IMR-90 (cell line): Measurements from ENCODE around the gene COPS9. TPM values are rescaled to one million over a fixed set of nuclear protein-coding genes. Genes with fewer than 3 reads are reported as not detected.

Experiments
- ATAC-seq: fragments of 200-7000 bp; cut with Tn5 transposase; 2 replicates; pipeline ENCODE4 v1.9.1; 2020; ENCODE audit warnings: low read depth, mild to moderate bottlenecking, moderate library complexity
- BruUV-seq: library from RNA; stranded (reverse); fragments of 400-500 nt; replicated peaks from 2 replicates; lab custom pipeline; 2021; lab: Mats Ljungman, UMichigan
- CTCF ChIA-PET: fragments of 300-600 bp; formaldehyde crosslinking; extraction: SDS; loops from one replicate; lab custom pipeline; 2021; ENCODE audit warnings: antibody characterized with exemption; lab: Yijun Ruan, JAX
- POLR2A ChIA-PET: fragments of 300-600 bp; sonication (Branson Sonifier 250); formaldehyde crosslinking; loops from one replicate; lab custom pipeline; 2022; ENCODE audit warnings: antibody characterized with exemption; ENCODE audit not compliant: unreplicated experiment; lab: Charles Lee
- DNase-seq: peaks from one replicate; pipeline ENCODE4 v3.0.0; 2013
- H2AFZ ChIP-seq: replicated peaks from 2 replicates; pipeline ENCODE3; 2013; ENCODE audit warnings: low read length, mild to moderate bottlenecking; ENCODE audit not compliant: poor library complexity
- H2AK5ac ChIP-seq: 2 replicates; pipeline ENCODE4 v1.6.1; 2013; ENCODE audit warnings: low read depth, low read length, inconsistent platforms
- H2AK9ac ChIP-seq: replicated peaks from 2 replicates; pipeline ENCODE3; 2013; ENCODE audit warnings: mild to moderate bottlenecking, low read depth, low read length, moderate library complexity; ENCODE audit not compliant: poor library complexity
- H2BK120ac ChIP-seq: 2 replicates; pipeline ENCODE4 v1.6.1; 2013; ENCODE audit warnings: low read depth, low read length, inconsistent platforms
- H2BK15ac ChIP-seq: 3 replicates; pipeline ENCODE4 v1.6.1; 2013; ENCODE audit warnings: low read depth, low read length, inconsistent platforms
- H2BK20ac ChIP-seq: 2 replicates; pipeline ENCODE4 v1.6.1; 2013; ENCODE audit warnings: low read depth, mild to moderate bottlenecking, inconsistent platforms, low read length, moderate library complexity
- H2BK5ac ChIP-seq: 2 replicates; pipeline ENCODE4 v1.6.1; 2013; ENCODE audit warnings: mild to moderate bottlenecking, low read depth, low read length, inconsistent platforms; ENCODE audit not compliant: poor library complexity, severe bottlenecking
- H3K14ac ChIP-seq: replicated peaks from 2 replicates; pipeline ENCODE4 v1.6.1; 2013; ENCODE audit warnings: low read depth, low read length, inconsistent platforms
- H3K18ac ChIP-seq: 2 replicates; pipeline ENCODE4 v1.6.1; 2013; ENCODE audit warnings: low read depth, low read length, control low read depth
- H3K23ac ChIP-seq: 2 replicates; pipeline ENCODE4 v1.6.1; 2013; ENCODE audit warnings: low read depth, low read length, inconsistent platforms
- H3K27ac ChIP-seq: 2 replicates; pipeline ENCODE4 v1.5.1; 2013; ENCODE audit warnings: mild to moderate bottlenecking, control low read depth, low read length; ENCODE audit not compliant: insufficient read depth
- H3K27me3 ChIP-seq: 2 replicates; pipeline ENCODE4 v1.6.1; 2013; ENCODE audit warnings: low read length; ENCODE audit not compliant: control insufficient read depth, insufficient read depth
- H3K36me3 ChIP-seq: 2 replicates; pipeline ENCODE4 v1.6.1; 2013; ENCODE audit warnings: low read length, mixed read lengths; ENCODE audit not compliant: control insufficient read depth, insufficient read depth
- H3K4ac ChIP-seq: 2 replicates; pipeline ENCODE4 v1.6.1; 2013; ENCODE audit warnings: low read depth, low read length, inconsistent platforms
- H3K4me1 ChIP-seq: 2 replicates; pipeline ENCODE4 v1.6.1; 2013; ENCODE audit warnings: low read length, mixed read lengths; ENCODE audit not compliant: control insufficient read depth, insufficient read depth
- H3K4me2 ChIP-seq: 2 replicates; pipeline ENCODE4 v1.6.1; 2013; ENCODE audit warnings: low read depth, mild to moderate bottlenecking, control low read depth, low read length, moderate library complexity
- H3K4me3 ChIP-seq: 2 replicates; pipeline ENCODE4 v1.5.1; 2013; ENCODE audit warnings: low read depth, mild to moderate bottlenecking, control low read depth, low read length, moderate library complexity; ENCODE audit not compliant: insufficient read depth
- H3K56ac ChIP-seq: 2 replicates; pipeline ENCODE4 v1.6.1; 2013; ENCODE audit warnings: low read length, inconsistent platforms; ENCODE audit not compliant: insufficient read depth; ENCODE audit errors: extremely low read depth
- H3K79me1 ChIP-seq, 2 experiments: 2 replicates each; pipeline ENCODE4 v1.6.1; 2013; ENCODE audit warnings: low read length in 2 of 2, inconsistent platforms in 1 of 2, low read depth in 1 of 2
- H3K9ac ChIP-seq: 2 replicates; pipeline ENCODE4 v1.6.1; 2013; ENCODE audit warnings: low read depth, low read length, control low read depth
- H3K9me1 ChIP-seq: 2 replicates; pipeline ENCODE4 v1.6.1; 2013; ENCODE audit warnings: low read length, inconsistent platforms; ENCODE audit not compliant: insufficient read depth
- H3K9me3 ChIP-seq: 2 replicates; pipeline ENCODE4 v1.6.1; 2013; ENCODE audit warnings: low read length; ENCODE audit not compliant: control insufficient read depth, insufficient read depth
- H4K20me1 ChIP-seq: 2 replicates; pipeline ENCODE4 v1.6.1; 2013; ENCODE audit warnings: low read length, inconsistent platforms; ENCODE audit not compliant: insufficient read depth
- H4K5ac ChIP-seq: 2 replicates; pipeline ENCODE4 v1.6.1; 2013; ENCODE audit warnings: mild to moderate bottlenecking, low read depth, low read length, control low read depth
- H4K8ac ChIP-seq, 2 experiments: 2 replicates each; pipeline ENCODE4 v1.6.1; 2013; ENCODE audit warnings: low read depth in 2 of 2, low read length in 2 of 2, control low read depth in 1 of 2, inconsistent platforms in 1 of 2
- H4K91ac ChIP-seq: 2 replicates; pipeline ENCODE4 v1.6.1; 2013; ENCODE audit warnings: low read depth, low read length, inconsistent platforms; ENCODE audit not compliant: insufficient read depth
- BHLHE40 ChIP-seq: fragments of 150-350 bp; IDR thresholded peaks from 2 replicates; pipeline ENCODE4 v1.6.1; 2016; ENCODE audit warnings: mild to moderate bottlenecking, low read depth, low read length
- FOS ChIP-seq: fragments of 150-350 bp; IDR thresholded peaks from 2 replicates; pipeline ENCODE4 v1.6.1; 2016; ENCODE audit warnings: low read depth, low read length
- POLR2A ChIP-seq: IDR thresholded peaks from 2 replicates; pipeline ENCODE4 v1.6.1; 2012; ENCODE audit warnings: mild to moderate bottlenecking, low read depth, low read length
- WGBS, 2 experiments: methylation state at CpG; one replicate each; pipeline versions ENCODE4 v1.1.5 to v1.1.7; 2013; ENCODE audit warnings: missing lambda C conversion rate in 2 of 2; ENCODE audit not compliant: insufficient read length in 1 of 2; ENCODE audit errors: extremely low coverage in 2 of 2; 5-methylcytosine and 5-hydroxymethylcytosine counted together
- dilution Hi-C: fragments of 300-500 bp; cut with HindIII; formaldehyde crosslinking; loops from one replicate; pipeline ENCODE4 v1.14.3; 2018; ENCODE audit warnings: low sequenced_read_pairs; ENCODE audit not compliant: unreplicated experiment
- in situ Hi-C: fragments of 300-500 bp; cut with MboI; formaldehyde crosslinking; loops from 3 replicates; pipeline ENCODE4 v1.14.3; 2019; ENCODE audit warnings: low sequenced_read_pairs, inconsistent platforms, mixed read lengths
- intact Hi-C: fragments of 100-400 bp; cut with micrococcal nuclease; formaldehyde crosslinking; loops from 2 replicates; pipeline ENCODE4 v1.10.0; 2022
- polyA plus RNA-seq, 3 experiments: library from polyadenylated mRNA; depleted of rRNA; stranded (reverse); fragments of >200 nt; gene quantifications; 2 replicates each; pipeline ENCODE4 v1.2.3, GENCODE V29; 2012; ENCODE audit warnings: low replicate concordance in 1 of 3
- total RNA-seq: library from RNA; depleted of rRNA; stranded (reverse); fragments of >200 nt; gene quantifications from 2 replicates; pipeline ENCODE4 v1.2.3, GENCODE V29; 2012

The COPS9 gene
- total and polyA plus RNA-seq, 2 of the 4 experiments (the other 2 are of a cell fraction), result 85.9 to 309 TPM

DNA sequence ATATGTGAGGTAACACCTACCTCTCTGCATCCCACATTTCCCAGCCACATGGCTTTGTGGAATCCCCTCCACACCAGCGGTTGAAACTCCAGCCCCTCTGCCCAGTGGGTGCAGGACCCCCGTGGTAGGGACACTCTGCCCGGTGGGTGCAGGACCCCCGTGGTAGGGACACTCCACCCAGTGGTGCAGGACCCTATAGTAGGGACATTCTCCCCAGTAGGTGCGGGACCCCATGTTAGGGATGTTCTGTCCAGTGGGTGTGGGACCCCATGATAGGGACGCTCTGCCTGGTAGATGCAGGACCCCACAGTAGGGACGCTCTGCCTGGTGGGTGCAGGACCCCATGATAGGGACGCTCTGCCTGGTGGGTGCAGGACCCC lies 11.5 kb downstream of the COPS9 start:
- Histone ChIP-seq H4K5ac (no peak overlapping the region), H3K79me1 (no peaks in the 10 kb centered on the region; a peak in 1 of 4 replicates), H3K9ac (no peak overlapping the region), H4K91ac (no peak overlapping the region), H3K4me1 (no peaks in the 10 kb centered on the region), H3K14ac (no peak overlapping the region), H4K8ac (no peak overlapping the region), H2BK120ac (no peak overlapping the region), H4K20me1 (no peaks in the 10 kb centered on the region), H3K4ac (no peak overlapping the region), H2BK15ac (no peak overlapping the region), H2BK20ac (no peak overlapping the region), H2AFZ (no peak overlapping the region), H3K4me3 (no peak overlapping the region), H3K9me3 (no peaks in the 10 kb centered on the region), H3K18ac (no peak overlapping the region), H3K4me2 (no peak overlapping the region), H2AK5ac (no peak overlapping the region), H3K27me3 (no peaks in the 10 kb centered on the region), H3K36me3 (peaks cover 19% of the 10 kb centered on the region), H3K27ac (no peak overlapping the region), H2AK9ac (no peak overlapping the region), H3K9me1 (no peaks in the 10 kb centered on the region), H3K23ac (no peak overlapping the region), H2BK5ac (no peak overlapping the region), H3K56ac (no peak overlapping the region)
- DNase-seq, result no peak
- intact Hi-C loops (no loop called here), in situ Hi-C loops (loop anchor here (25.0 kb wide), 1 partner anchor 1087 kb away; no protein-coding TSS in a partner anchor), dilution Hi-C loops (no loop called here)
- TF ChIP-seq POLR2A, result no peak
- no peak for TF ChIP-seq FOS
- TF ChIP-seq BHLHE40, result no peak
- ATAC-seq, result no peak
- ChIA-PET POLR2A (no interaction called here), CTCF (no interaction called here)
- 100% methylated on average over 1 of the region's 8 CpGs; no CpG with 5 or more reads in 1 of the 2 experiments for WGBS, 2 experiments
- BruUV-seq, result no TSS peak
